ENCODE results near the gene TEKTIP1. TPM values are rescaled to one million over a fixed set of nuclear protein-coding genes. Genes with fewer than 3 reads are reported as not detected.

The TEKTIP1 gene
- total RNA-seq, 4 donors from 2014 or later = 5.5 TPM; not detected in 3

GRCh38 chr19:3516675-3517207 lies 22.2 kb upstream of the TEKTIP1 start:
- Histone ChIP-seq H3K9me3 (no peaks in the 10 kb centered on the region), H3K27me3 (no peaks in the 10 kb centered on the region), H3K4me3 (no peak overlapping the region), H3K4me1 (no peaks in the 10 kb centered on the region), H3K36me3 (no peaks in the 10 kb centered on the region), H3K27ac (no peak overlapping the region)
- intact Hi-C loops (cut with DNase I; ENCODE audit: low total_unique reads) = no loop called here
- TF ChIP-seq POLR2A (IDR thresholded peaks at IDR 0.05) = no peak
- TF ChIP-seq CTCF (IDR thresholded peaks at IDR 0.05) = no peak
- DNase-seq = no peak

DNA sequence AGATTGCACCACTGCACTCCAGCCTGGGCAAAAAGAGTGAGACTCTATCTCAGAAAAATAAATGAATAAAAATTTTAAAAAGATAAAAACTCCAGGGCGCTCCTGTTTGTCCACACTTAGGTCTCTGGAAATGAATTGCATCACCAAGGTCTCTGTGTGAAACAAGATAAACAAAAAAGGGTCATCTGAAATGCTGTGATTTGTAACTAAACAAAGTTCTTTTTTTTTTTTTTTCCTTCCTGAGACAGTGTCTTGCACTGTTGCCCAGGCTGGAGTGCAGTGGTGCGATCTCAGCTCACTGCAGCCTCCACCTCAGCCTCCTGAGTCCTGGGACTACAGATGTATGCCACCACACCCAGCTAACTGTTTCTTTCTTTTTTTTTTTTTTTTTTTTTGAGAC lies 21.3 kb upstream of the TEKTIP1 start:
- Histone ChIP-seq H3K4me1 (no peaks in the 10 kb centered on the region), H3K4me3 (no peak overlapping the region), H3K9me3 (no peaks in the 10 kb centered on the region), H3K36me3 (no peaks in the 10 kb centered on the region), H3K27me3 (no peaks in the 10 kb centered on the region), H3K27ac (no peak overlapping the region)
- intact Hi-C loops (cut with DNase I; ENCODE audit: low total_unique reads) = no loop called here
- DNase-seq = no peak
- no peak for TF ChIP-seq CTCF (IDR thresholded peaks at IDR 0.05)
- no peak for TF ChIP-seq POLR2A (IDR thresholded peaks at IDR 0.05)

DNA sequence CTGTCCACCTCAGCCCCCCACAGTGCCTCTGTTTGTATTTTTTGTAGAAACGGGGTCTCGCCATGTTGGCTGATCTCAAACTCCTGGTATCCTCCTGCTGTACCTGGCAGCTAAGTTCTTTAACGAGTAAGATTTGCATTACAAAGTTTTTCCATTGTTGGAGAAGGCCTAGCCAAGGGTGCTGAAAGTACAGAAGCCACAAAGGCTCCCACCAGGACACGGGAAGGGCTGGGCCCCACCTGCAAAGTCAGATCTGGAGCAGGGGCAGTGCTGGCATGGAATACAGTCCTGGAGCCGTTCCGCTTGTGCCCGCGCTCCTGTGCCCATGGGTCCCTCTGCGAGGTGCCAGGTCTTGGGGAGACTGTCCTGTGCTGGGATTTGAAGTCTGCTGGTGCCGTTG lies 20.7 kb upstream of the TEKTIP1 start:
- H3K4me1 ChIP-seq = no peaks in the 10 kb centered on the region
- H3K36me3 ChIP-seq = no peaks in the 10 kb centered on the region
- no peak overlapping the region for H3K4me3 ChIP-seq
- H3K27ac ChIP-seq = no peak overlapping the region
- TF ChIP-seq CTCF (IDR thresholded peaks at IDR 0.05) = no peak
- no peak for TF ChIP-seq POLR2A (IDR thresholded peaks at IDR 0.05)
- intact Hi-C loops (cut with DNase I; ENCODE audit: low total_unique reads) = no loop called here
- H3K9me3 ChIP-seq = no peaks in the 10 kb centered on the region
- DNase-seq = no peak
- no peaks in the 10 kb centered on the region for H3K27me3 ChIP-seq

- Histone ChIP-seq H3K4me3 (no peak overlapping the region), H3K27ac (no peak overlapping the region), H3K4me1 (no peaks in the 10 kb centered on the region), H3K27me3 (no peaks in the 10 kb centered on the region), H3K9me3 (no peaks in the 10 kb centered on the region), H3K36me3 (no peaks in the 10 kb centered on the region)
- intact Hi-C loops (cut with DNase I; ENCODE audit: low total_unique reads) = no loop called here
- DNase-seq = no peak
- TF ChIP-seq CTCF (IDR thresholded peaks at IDR 0.05) (no peak), POLR2A (IDR thresholded peaks at IDR 0.05) (no peak)
Measured at GRCh38 chr19:3518659-3519058, 20.3 kb upstream of the TEKTIP1 start.

- intact Hi-C loops (cut with DNase I; ENCODE audit: low total_unique reads) = no loop called here
- Histone ChIP-seq H3K27ac (no peak overlapping the region), H3K4me1 (no peaks in the 10 kb centered on the region), H3K9me3 (no peaks in the 10 kb centered on the region), H3K27me3 (no peaks in the 10 kb centered on the region), H3K4me3 (no peak overlapping the region), H3K36me3 (no peaks in the 10 kb centered on the region)
- TF ChIP-seq POLR2A (IDR thresholded peaks at IDR 0.05) = no peak
- no peak for TF ChIP-seq CTCF (IDR thresholded peaks at IDR 0.05)
- no peak for DNase-seq
Measured at GRCh38 chr19:3519126-3519525, 19.8 kb upstream of the TEKTIP1 start.

All from uterus (tissue), 4 donors.